ENCODE measurements around the gene CLIC3. TPM values are rescaled to one million over a fixed set of nuclear protein-coding genes. Genes with fewer than 3 reads are reported as not detected.

The CLIC3 gene
- total RNA-seq, 1 donor from 2014 or later: not detected

GRCh38 chr9:137021979-137022661, 25.8 kb upstream of the CLIC3 start:
- TF ChIP-seq EZH2phosphoT487 (IDR thresholded peaks at IDR 0.05) (no peak), EZH2 (IDR thresholded peaks at IDR 0.05) (no peak), CTCF (IDR thresholded peaks at IDR 0.05) (no peak)
- H3K4me3 Mint-ChIP-seq: no peak overlapping the region
- H3K4me1 Mint-ChIP-seq: peaks cover 5% of the 10 kb centered on the region
- peaks cover 19% of the 10 kb centered on the region for H3K4me1 ChIP-seq
- H3K27ac ChIP-seq: no peak overlapping the region
- no peak overlapping the region for H3K9ac ChIP-seq
- peaks cover 3% of the 10 kb centered on the region for H3K27me3 Mint-ChIP-seq (ENCODE audit: insufficient read depth, low read depth)
- H3K27ac Mint-ChIP-seq: no peak overlapping the region
- H3K9me3 Mint-ChIP-seq: no peaks in the 10 kb centered on the region
- no peak overlapping the region for H3K4me3 ChIP-seq
- no peaks in the 10 kb centered on the region for H3K9me3 ChIP-seq (ENCODE audit: low read depth)
- H3K4me2 ChIP-seq: no peak overlapping the region
- H4K20me1 ChIP-seq (ENCODE audit: low read depth): peaks cover 13% of the 10 kb centered on the region
- no peak overlapping the region for H2AFZ ChIP-seq (replicated peaks)
- peaks cover 7% of the 10 kb centered on the region for H3K27me3 ChIP-seq
- peaks cover 11% of the 10 kb centered on the region for H3F3A ChIP-seq (ENCODE audit: low read depth)
- no peaks in the 10 kb centered on the region for H3K36me3 Mint-ChIP-seq
- peak; percentile 78 for DNase-seq (ENCODE audit: low spot score)
- no peaks in the 10 kb centered on the region for H3K79me2 ChIP-seq (ENCODE audit: low read depth)
- H3K36me3 ChIP-seq: no peaks in the 10 kb centered on the region

- Histone ChIP-seq H3K9me3 (ENCODE audit: low read depth) (no peaks in the 10 kb centered on the region), H3K27ac (no peak overlapping the region), H3K27me3 (peaks cover 1% of the 10 kb centered on the region), H3K4me2 (no peak overlapping the region), H3K9ac (no peak overlapping the region), H4K20me1 (ENCODE audit: low read depth) (peaks cover 12% of the 10 kb centered on the region), H3K79me2 (ENCODE audit: low read depth) (no peaks in the 10 kb centered on the region), H3K36me3 (no peaks in the 10 kb centered on the region), H3F3A (ENCODE audit: low read depth) (peaks cover 7% of the 10 kb centered on the region), H3K4me1 (peaks cover 17% of the 10 kb centered on the region), H2AFZ (replicated peaks) (no peak overlapping the region), H3K4me3 (no peak overlapping the region)
- peaks cover 3% of the 10 kb centered on the region for H3K27me3 Mint-ChIP-seq (ENCODE audit: insufficient read depth, low read depth)
- no peak for TF ChIP-seq EZH2phosphoT487 (IDR thresholded peaks at IDR 0.05)
- TF ChIP-seq CTCF (IDR thresholded peaks at IDR 0.05): no peak
- no peak for TF ChIP-seq EZH2 (IDR thresholded peaks at IDR 0.05)
- no peak for DNase-seq (ENCODE audit: low spot score)
- peaks cover 4% of the 10 kb centered on the region for H3K4me1 Mint-ChIP-seq
- no peaks in the 10 kb centered on the region for H3K9me3 Mint-ChIP-seq
- H3K27ac Mint-ChIP-seq: no peak overlapping the region
- H3K4me3 Mint-ChIP-seq: no peak overlapping the region
- H3K36me3 Mint-ChIP-seq: peaks cover 4% of the 10 kb centered on the region
Observed at GRCh38 chr9:137021568-137021978, 25.2 kb upstream of the CLIC3 start.

DNA sequence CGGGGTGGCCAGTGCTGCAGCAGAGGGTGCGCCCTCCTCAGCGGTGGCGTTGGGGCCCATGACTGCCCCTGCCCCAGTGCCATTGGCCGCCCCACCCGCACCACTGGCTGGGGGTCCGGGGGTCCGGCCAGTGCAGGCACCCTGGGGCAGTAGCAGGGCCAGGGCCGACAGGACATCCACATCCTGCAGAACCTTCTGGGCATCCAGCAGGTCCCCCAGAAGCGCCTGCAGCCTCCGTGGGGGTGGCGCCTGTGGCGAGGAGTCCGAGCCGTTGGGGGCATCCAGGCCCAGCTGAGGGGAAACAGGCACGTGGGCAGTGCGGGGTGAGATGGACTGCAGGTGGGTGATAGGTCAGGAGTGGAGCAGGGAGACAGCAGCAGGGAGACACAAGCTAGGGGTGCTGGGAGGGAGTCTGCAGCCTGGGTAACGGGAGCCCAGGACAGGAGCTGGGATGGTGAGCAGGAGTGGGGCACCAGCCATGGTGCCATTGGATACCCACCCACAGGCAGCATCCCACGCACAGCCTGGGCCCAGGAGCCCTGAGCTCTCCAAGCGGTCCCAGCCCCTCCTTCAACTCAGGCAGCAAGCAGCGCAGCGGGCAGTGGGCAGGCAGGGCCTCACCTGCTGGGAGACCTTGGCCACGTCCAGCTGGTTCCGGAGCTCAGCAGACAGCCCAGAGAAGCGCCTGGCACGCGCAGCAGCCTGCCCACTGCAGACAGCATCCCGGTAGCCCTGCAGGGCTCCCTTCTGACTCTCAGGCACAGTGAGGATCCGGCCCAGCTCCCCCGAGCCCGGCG, 24.6 kb upstream of the CLIC3 start:
- Histone ChIP-seq H3K4me2 (no peak overlapping the region), H3K4me3 (no peak overlapping the region), H3K79me2 (ENCODE audit: low read depth) (no peaks in the 10 kb centered on the region), H3K4me1 (peaks cover 17% of the 10 kb centered on the region), H3K27me3 (no peaks in the 10 kb centered on the region), H3K36me3 (no peaks in the 10 kb centered on the region), H3K9ac (no peak overlapping the region), H3F3A (ENCODE audit: low read depth) (peaks cover 7% of the 10 kb centered on the region), H2AFZ (replicated peaks) (no peak overlapping the region), H4K20me1 (ENCODE audit: low read depth) (peaks cover 8% of the 10 kb centered on the region), H3K27ac (no peak overlapping the region), H3K9me3 (ENCODE audit: low read depth) (no peaks in the 10 kb centered on the region)
- H3K27ac Mint-ChIP-seq: no peak overlapping the region
- H3K4me1 Mint-ChIP-seq: peaks cover 4% of the 10 kb centered on the region
- peaks cover 3% of the 10 kb centered on the region for H3K27me3 Mint-ChIP-seq (ENCODE audit: insufficient read depth, low read depth)
- DNase-seq (ENCODE audit: low spot score): no peak
- peaks cover 4% of the 10 kb centered on the region for H3K36me3 Mint-ChIP-seq
- TF ChIP-seq EZH2 (IDR thresholded peaks at IDR 0.05) (no peak), EZH2phosphoT487 (IDR thresholded peaks at IDR 0.05) (no peak), CTCF (IDR thresholded peaks at IDR 0.05) (no peak)
- H3K9me3 Mint-ChIP-seq: no peaks in the 10 kb centered on the region
- H3K4me3 Mint-ChIP-seq: no peak overlapping the region
